CD4-positive, alpha-beta T cell treated with Interleukin-17A for 1 hour (primary cell): ENCODE data around the gene IQGAP2.
"Not testable (repeated sequence)": the region's sequence is repeated elsewhere in the genome, so short reads cannot be mapped to it uniquely, and the experiment has no call there.

Experiments
- DNase-seq: peaks from one replicate; pipeline ENCODE4 v3.0.0-alpha.2; 2020

Gene IQGAP2

DNA sequence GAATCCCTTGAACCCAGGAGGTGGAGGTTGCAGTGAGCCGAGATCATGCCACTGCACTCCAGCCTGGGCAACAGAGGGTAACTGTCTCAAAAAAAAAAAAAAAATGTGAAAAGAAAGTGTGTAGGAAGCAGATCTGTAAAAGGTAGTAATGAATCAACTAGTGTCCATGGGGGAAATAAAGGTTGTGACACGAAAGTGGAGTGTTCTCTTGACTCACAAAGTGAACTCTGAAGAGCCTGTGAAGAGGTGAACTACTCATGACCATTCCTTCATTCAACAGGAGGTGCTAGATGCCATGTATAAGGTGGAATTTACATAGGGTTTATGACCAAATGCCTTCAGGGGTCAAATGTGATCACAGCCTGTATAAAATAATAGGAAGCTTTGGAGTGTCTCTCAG, 12.8 kb downstream of the IQGAP2 start:
- no peak for DNase-seq

DNA sequence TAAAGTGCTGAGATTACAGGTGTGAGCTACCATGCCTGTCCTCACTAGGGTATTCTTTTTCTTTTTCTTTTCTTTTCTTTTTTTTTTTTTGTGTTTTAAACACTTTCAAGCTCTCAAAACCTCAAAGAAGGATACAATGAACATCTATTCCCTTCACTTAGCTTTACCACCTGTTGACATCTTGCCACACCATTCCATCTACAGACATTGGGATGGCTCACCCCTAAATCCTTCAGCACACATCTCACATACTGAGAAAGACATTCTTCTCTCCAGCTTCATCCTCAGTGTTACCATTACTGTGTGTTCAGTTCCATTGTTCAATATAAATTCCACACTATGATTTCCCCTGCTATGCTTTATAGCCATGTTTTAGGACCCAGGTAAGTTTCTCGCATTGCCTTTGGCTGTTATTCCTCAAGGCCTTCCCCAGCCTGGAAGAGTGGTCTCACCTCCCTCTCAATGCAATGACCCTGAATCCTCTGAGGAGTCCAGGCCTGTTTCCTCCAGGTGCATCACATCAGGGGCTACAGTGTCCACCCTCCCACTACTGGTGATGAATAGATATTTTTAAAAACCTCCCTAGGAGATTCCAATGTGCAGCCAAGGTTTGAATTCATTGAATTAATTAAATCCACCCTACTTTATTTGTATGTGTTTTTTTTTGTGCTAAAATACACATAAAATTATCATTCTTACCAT, 16.7 kb downstream of the IQGAP2 start:
- DNase-seq = no peak

DNA sequence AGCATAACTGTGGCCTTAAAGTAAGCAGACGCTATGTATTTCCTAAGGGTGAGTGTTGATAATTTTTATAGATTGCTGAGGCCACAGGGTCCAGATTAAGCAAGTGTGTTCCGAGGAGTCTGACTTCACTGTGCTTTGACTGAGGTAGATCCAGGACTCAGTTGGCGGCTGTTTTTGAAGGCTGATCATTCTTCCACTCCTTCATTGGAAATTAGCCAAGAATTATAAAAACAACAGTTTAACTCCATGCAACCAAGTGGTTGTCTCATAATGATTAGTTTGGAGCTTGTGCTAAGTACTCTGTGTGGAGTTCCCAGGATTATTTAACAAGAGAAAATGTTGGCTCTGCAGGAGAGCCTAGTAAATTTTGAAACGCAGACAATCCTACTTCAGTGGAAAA, 19.1 kb downstream of the IQGAP2 start:
- DNase-seq = no peak

DNA sequence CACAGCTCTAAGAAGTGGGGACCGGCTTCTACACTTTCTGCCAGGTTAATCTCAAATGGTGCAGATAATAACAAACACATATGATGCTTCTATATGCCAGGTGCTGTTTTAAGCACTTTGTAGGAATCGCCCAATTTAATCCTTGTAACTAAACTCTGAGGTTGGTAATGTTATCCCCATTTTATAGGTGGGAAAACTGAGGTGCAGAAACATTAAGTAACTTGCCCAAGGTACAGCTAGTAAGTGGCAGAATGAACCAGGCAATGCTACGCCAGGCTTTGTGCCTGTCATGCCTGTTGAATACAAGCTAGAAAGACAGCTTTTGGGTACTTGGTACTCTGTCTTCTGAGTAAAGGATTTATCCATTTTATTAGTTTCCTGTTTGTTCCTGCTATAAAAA, 19.7 kb downstream of the IQGAP2 start:
- DNase-seq = no peak

DNA sequence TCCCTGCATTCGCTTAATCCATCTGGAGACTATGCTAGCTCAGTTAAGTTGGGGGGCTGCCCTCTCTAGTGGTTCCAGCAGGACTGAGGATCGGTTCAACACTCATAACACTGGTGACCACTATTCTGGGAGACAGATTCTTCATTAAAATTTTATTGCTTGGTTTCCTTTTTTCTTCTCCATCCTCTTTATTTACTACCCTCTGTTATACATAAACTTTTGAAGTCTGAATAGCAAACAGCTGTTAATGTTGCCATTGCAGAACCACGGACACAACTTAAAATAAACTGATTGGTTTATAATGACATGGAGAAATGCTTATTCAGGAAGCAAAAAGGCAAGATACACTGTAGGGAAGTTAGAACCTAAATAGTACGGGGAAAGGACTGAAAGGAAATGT, 22.1 kb downstream of the IQGAP2 start:
- no peak for DNase-seq

DNA sequence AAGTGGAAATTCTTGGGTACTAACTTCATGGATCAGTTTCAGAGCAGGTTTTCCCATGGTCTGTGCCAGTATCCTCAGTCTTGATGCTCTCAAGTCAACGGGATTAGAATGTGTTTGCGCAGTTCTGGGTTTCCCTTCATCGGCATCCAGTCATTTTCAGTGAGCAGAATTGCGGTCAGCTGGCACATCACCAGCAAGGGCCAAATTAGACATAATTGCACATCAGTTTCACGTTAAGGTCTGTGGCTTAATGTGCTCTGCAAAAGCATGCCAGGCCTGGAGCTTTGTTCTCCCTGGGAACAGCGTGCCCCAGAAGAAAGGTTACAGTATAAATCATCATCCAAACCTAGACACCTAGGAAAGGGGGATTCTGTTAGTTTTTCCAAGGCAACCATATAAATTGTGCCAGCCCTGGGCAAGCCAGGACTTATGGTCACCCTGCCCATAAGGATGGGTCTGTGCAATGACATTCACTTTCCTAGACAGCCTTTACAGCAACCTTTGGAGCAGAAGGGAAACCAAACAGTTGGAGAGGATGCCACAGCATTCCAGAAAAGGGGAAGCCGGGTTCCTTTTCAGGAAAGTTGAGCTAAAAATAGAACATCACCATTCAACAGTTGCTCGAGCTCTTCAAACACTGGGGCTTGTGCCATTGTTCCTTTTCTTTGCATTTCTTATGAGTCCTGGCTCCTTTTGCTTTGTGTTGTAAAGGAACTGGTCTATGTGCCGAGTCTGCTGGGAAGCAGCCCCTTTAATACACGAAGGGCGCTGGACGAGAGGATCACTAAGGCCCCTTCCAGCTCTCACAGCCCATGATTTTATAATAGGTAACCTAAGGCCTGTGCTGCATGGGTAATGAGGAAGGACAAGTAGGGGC, 23.1 kb downstream of the IQGAP2 start:
- DNase-seq = no peak

DNA sequence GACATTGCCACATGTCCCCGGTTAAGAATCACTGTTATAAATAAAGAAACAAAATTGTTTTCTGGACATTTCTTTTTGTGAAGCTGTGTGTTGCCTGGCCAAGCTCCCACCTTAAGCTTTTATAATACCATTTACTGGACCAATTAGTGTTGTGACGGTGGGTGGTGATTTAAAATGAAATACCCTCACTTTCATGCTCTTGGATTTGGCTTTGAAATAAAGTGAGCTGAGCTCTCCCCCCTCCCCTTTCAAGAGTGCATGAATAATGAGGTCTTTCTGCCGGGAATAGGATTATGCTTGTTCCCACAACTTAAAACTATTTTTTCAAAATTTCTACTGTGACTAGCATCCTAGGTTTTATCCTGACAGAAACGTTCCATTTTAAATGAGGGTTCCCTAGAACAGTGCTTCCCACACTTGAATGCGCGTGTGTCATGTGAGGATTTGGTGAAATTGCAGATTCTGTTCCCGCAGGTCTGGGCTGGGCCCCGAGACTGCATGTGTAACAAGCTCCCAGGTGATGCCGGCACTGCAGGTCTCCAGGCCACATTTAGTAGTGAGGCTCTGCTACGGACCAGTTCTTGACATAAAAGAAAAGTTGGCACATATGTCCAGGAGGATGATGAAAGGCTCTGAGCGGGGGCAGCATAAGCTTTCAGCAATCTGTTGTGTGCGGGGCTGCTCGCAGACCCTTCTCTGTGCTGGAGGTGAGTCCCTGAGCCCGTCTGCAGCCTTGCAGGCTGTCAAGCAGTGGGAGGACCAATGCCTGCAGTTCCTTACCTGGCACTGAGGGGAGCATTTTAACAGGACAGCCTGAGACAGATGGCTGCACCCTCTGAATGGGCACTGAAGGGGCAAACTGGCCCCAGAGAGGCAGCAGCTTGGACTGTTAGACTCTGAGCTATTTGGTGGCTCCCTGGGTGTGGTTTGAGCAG, 24.4 kb downstream of the IQGAP2 start:
- no peak for DNase-seq

DNA sequence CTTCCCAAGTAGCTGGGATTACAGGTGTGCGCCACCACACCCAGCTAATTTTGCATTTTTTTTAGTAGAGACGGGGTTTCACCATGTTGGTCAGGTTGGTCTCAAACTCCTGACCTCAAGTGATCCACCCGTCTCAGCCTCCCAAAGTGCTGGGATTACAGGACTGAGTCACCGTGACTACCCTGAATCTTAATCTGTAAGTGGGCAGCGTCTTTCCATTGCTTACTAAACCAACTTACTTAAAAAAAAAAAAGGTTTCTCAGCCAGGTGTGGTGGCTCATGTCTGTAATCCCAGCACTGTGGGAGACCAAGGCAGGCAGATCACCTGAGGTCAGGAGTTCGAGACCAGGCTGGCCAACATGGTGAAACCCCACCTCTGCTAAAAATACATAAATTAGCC, 25.5 kb downstream of the IQGAP2 start:
- not testable (repeated sequence) for DNase-seq

DNA sequence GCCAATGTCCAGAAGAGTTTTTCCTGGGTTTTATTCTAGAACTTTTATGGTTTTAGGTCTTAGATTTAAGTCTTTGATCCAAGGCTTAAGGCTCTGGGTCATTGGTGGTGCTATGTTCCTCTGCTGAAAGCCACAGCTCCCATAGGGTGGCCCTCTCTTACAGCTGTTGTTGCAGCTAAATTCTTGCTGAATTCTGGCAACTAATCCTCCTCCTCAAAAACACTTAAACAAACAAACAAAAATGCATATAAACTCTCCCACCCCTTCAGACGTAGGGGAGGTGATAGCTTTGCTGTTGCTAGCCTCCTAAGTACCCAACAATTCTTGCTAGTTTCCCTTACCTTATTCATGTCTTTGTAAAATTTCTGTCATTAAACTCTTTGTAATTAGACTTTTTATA, 30.2 kb downstream of the IQGAP2 start:
- DNase-seq = no peak

DNA sequence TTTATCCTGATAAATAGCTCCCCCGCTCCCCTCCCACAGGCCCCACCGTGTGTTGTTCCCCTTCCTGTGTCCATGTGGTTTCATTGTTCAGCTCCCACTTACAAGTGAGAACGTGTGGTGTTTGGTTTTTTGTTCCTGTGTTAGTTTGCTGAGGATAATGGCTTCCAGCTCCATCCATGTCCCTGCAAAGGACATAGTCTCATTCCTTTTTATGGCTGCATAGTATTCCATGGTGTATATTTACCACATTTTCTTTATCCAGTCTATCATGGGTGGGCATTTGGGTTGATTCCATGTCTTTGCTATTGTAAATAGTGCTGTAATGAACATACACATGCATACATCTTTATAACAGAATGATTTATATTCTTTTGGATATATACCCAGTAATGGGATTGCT, 34.4 kb downstream of the IQGAP2 start:
- not testable (repeated sequence) for DNase-seq

DNA sequence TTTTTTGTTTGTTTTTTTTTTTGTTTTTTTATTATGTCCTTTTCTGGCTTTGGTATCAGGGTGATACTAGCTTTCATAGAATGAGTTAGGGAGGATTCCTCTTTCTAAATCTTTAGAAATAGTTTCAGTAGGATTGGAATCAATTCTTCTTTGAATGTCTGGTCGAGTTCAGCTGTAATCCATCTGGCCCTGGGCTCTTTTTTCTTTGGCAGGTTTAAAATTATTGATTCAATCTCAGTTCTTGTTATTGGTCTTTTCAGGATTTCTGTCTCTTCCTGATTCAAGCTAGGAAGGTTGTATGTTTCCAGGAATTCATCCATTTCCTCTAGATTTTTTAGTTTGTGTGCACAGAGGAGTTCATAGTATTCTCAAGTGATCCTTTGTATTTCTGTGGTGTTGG, 34.9 kb downstream of the IQGAP2 start:
- no peak for DNase-seq

DNA sequence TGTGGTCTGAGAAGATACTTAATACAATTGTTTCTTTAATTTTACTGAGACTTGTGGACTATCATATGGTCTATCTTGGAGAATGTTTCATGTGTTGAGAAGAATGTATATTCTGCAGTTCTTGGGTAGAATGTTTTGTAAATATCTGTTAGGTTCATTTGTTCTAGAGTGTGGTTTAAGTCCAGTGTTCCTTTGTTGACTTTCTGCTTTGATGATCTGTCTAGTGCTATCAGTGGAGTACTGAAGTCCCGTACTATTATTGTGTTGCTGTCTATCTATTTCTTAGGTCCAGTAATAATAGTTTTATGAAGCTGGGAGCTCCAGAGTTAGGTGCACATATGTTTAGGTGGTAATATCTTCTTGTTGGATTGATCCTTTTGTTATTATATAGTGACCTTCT, 36.1 kb downstream of the IQGAP2 start:
- no peak for DNase-seq

DNA sequence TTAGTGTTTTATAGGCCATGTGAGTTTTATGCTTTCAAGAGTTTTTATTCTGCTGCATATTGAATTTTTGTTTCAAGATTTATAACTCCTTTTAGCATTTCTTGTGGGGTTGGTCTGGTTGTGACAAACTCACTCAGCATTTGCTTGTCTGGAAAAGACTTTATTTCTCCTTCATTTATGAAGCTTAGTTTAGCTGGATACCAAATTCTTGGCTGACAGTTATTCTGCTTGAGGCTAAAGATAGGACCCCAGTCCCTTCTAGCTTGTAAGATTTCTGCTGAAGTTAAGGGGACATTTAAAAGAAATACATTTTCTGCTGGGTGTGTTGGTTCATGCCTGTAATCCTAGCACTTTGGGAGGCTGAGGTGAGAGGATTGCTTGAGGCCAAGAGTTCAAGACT, 36.8 kb downstream of the IQGAP2 start:
- no peak for DNase-seq

DNA sequence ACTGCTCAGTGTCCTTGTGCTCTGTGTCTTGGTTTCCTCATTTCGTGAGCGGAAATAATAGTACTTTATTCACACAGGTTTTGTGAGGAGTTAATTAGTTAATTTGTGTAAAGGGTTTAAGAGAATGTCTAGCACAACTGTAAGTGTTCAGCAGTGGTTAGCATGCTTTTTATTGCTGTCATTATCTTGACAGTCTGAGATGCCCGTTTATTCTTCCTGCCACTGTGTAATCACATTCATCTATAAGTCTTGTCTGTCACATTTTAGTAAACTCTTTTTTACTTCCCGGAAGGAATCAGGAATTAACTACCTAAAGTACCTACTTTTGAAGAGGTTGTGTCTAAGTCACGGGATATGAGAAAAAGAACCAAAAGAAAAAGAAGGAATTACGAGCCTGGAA, 38.0 kb downstream of the IQGAP2 start:
- no peak for DNase-seq

DNA sequence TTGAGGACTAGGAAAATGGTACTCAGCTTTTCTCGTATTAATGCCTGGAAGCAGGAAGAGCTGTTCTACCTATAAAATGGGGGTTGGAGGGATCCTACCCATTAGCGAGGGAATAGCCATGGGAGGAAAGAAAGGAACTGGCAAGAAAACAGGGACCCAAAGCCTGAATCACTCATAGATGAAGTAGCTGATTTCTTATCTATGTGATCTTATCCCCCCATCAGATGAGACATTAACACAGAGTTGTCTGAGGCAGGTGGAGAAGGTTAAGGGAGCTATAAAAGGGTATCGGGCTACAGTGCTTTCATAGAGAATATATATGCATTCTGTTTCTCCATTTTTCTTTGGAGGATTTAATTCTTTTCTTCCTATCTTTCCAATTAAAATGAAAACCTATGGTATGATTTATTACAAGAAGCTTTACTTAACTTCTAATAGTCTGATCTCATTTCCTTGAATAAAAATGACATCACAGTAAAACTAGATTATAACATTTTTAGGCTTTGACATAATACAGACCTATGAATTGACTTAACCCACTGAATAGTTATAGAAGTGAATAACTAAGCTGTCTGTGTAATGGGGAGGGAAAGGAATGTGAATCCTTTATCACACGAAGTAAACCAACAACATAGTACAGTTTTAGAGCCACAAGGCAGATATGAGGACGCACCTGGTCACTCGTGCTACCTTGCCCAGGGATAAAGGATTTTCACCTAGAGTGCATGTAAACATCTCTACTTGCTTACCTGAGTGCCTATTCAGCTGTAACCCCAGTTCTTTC, 39.0 kb downstream of the IQGAP2 start:
- no peak for DNase-seq

DNA sequence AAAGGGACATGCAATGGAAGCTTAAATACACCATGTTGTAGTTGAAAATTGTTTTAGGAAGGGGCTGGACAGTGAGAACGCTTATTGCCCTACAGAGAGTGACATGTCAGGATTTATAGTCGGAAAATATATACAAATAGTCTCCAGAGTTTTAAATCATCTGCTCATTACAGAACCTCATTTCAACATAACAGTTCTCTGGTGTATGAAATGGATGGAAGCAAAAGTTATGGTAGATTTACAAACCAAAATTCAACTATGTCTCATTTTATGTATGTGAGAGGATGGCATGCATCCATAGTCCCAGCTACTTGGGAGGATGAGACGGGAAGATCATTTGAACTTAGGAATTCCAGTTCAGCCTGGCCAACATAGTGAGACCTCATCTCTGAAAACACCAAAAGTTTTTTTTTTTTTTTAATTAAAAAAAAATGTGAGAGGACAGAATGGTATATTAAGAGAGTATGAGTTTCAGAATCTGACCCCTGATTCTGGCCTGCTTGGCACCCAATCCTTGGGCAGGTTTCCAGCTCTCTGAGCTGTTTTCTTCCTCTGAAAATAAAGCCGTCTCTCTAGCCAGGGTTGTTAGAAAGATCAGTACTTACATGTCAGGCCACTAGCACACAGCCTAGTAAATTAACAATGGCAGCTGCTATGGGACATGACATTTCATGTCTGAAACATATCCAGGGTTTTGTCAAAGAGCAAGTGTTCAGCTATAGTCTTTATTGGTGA, 40.1 kb downstream of the IQGAP2 start:
- no peak for DNase-seq

DNA sequence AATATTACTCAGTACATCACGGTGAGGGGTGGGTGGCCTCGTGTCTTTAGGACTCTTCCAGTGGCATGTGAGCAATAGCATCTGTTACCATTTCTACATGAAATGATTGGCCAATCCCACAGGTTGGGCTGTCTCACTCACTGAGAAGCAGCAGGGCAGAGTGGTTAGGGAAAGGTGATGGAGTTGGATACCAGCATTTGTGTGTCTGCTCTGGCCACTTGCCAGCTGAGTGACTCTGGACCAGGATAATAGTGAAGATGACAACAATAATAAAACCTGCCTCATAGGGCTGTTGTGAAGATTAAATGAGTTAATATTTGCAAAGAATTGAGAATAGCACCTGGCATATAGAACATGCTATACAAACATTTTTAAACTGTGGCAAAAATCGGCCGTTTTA, 42.0 kb downstream of the IQGAP2 start:
- DNase-seq = no peak

DNA sequence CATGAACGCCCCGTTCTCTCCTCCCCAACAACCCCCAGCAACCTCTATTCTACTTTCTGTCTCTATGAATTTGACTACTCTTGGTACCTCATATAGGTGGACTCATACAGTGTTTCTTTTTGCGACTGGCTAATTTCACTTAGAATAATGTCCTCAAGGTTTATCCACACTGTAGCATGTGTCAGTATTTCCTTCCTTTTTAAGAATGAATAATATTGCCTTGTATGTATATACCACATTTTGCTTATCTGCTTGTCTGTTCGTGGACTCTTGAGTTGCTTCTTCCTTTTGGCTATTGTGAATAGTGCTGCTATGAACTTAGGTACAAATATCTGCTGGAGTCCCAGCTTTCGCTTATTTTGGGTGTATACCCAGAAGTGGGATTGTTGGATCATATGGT, 42.7 kb downstream of the IQGAP2 start:
- no peak for DNase-seq

DNA sequence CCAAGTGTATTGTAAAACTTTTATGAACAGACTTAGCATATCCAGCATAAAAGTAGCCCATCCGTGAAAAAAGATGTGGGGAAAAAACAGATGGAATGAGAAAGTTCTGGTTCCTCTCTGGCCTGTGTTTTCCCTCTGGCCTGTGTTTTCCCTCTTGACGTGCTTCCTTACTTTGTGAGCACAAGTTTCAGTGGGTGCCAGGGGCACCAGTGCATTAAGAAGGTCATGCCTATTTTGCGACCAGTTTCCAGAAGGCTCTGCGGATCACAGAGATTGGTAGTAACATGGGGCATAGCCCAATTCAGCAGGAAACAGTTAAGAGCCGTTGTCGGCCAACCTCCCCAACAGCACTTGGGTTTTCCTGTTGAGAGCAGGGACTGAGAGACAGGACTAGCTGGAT, 43.7 kb downstream of the IQGAP2 start:
- no peak for DNase-seq

DNA sequence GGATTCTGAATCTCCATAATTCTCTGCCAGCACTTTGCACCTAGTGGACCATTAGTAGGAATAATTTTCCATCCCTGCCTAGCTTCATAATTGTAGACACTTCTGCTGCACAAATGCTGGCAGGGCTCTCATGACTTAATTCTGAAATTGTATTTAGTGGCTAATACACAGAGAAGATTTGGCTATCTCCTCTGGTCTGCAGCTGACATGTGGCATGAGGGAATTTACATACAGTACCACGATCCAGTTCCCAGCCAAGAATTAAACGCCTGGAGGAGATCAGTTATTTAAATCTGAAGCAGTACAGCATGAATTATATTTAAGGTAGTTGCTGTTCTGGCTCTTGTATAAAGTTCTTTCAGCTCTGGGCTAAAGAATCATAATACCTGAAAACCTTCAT, 46.5 kb downstream of the IQGAP2 start:
- DNase-seq = no peak

DNA sequence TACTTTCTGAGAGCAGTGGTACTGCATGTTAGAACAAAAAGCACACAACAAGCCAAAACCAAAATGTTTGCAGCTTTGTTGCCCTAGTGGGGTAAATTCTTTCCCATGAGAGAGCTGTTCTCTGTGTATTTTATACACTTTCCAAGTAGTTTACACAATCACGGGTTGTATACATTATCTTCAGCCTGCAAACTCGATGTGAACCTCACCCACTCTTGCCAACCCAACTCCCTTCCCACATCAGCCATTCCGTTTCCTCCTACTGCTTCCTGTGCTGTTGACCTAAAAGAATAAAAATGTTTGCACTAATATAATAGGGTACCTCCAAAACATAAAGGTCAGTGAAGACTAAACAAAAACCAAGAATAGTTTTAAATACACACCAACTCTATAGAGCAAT, 47.0 kb downstream of the IQGAP2 start:
- DNase-seq = no peak
